Hematopoietic multipotent progenitor cell treated with erythropoietin and hydrocortisone succinate and interleukin-3 and kit ligand, for 17 days (in vitro differentiated cells): ENCODE measurements around the gene CLIC1.

Experiments
- DNase-seq: peaks from one replicate; pipeline ENCODE4 v3.0.0-alpha.2; 2015; ENCODE audit warnings: low spot score

The CLIC1 gene

DNA sequence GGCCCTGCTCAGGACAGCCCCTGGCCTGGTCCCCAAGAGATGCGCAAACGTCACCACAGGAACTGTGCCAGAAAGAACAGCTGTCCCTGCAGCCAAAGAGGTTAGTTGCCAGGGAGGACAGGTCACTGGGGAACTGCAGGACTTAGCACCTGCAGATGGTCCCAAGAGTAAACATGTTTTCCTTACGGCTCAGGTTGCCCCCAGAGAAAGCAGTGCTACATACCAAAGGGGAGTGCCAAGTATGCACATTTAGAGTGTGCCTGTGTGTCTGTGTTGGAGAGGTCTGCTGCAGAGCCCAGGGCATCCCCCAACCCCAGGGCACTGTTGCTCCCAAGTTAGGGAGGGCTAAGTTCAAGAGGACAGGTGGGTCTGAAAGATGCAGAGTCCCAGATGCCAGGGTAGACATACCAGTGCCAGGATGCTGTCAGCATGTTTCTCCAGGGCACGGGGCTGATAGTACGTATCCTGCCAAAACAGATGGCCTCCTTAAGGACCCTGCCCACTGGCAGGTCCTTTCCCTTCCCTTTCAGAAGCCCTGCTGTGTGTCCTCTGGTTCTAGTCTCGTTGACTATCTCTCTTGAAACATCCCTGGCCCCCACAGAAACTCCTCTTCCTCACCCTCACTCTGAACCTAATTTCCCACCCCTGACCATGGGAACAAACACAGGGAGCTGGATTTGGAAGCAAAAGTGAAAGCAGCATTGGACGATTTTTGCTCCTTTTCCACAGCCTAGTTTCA, 34.5 kb downstream of the CLIC1 start:
- peak; percentile 73 for DNase-seq

DNA sequence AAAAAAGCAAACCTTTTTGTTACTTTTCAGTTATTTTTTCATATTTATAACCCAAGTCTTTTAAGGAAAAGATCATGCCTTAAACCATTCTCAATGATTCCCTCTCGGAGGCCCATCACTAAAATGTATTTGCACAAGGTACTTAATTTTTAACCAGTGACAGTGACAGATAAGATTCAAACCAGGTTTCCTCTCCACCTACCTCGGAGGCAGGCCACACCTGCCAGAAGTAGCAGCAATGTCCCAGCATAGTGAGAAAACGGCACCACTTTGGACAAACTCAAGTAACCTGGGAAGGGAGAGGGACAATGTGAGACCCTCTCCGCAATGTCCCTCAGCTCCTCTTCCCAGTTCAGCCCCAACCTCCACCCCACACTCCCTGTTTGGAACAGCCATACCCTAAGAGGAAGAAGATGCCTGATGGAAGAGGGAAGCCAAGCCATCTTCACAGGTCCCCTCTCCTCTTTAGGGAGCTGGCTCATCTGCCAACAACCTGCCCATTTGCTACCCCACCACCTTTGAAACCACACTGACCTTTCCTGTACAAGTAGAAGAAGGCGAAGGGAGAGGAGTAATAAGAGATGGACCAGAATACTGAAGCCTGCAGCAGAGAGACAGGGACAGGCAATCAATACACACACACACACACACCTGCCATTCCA, 35.5 kb downstream of the CLIC1 start:
- no peak for DNase-seq

DNA sequence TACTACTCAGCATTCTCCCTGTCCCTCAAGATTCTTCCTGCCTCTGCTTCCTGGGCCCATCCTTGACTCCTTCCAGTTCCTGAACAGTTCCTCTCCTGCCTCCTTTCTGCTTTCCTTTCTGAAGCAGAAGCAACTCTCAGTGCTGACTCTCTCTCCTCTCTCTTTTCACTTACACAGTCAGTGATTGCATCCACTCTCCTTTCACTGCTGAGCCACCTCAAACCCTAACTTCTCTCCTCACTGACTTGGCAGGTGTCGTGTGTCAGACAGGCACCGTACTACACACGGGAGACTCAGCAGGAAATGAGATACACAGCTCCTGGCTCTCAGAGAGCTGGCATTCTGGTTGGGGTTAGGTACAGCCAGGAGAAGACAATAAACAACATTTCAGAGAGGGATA, 38.8 kb downstream of the CLIC1 start:
- no peak for DNase-seq

DNA sequence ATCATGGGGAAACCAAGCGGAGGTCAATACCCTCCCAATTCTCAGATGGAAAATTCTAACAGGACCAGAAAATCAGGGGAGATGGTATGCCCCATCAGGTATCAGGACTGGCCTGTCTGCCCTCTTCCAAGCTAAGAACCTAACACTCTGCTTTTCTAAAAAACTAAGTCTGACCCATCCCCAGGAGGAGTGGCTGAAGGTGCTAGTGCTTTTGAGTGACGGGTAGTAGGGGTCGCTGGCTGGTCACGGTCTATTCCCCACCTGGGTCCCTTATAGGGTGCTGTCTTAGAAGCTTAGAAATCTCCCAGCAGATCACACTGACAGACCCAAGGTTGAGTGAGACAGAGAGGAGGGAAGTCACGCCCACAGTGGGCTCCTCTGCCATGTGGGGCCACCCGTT, 42.8 kb downstream of the CLIC1 start:
- DNase-seq: no peak

DNA sequence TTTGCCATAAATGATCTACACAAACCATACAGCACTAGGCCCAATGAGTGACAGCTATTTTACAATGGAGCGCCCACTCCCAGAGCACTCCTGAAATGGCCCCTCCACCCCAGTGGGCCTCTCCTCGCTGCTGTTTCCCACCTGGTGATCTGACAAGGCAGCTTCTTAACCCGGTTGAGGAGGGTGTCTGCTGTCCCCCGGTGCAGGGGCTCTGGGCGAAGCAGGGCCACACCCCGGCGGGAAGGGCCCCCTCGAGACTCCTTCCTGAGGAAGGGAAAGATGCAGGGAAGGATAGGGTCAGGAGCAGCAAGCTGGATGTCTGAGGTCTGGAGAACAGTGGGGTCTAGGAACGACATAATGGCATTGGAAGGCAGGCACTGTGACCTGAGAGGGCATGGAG, 43.4 kb downstream of the CLIC1 start:
- DNase-seq: no peak

DNA sequence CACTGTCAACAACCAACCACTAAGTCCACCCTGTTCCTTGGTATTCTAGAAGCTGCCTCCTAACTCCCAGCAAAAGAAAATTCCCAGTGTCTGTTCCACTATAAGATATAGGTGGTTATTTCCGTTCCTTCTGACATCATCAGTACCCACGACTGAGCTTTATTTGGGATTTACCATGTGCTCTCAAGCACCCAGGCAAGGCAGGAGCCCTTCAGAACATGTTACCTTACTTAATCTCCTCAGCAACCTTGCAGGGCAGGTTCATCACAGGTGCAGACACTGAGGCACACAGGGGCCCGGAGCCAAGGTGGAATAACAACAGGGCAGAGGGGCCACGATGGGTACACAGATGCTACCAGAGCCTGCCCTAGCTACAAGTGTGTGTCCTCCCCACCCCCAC, 44.0 kb downstream of the CLIC1 start:
- DNase-seq: no peak

DNA sequence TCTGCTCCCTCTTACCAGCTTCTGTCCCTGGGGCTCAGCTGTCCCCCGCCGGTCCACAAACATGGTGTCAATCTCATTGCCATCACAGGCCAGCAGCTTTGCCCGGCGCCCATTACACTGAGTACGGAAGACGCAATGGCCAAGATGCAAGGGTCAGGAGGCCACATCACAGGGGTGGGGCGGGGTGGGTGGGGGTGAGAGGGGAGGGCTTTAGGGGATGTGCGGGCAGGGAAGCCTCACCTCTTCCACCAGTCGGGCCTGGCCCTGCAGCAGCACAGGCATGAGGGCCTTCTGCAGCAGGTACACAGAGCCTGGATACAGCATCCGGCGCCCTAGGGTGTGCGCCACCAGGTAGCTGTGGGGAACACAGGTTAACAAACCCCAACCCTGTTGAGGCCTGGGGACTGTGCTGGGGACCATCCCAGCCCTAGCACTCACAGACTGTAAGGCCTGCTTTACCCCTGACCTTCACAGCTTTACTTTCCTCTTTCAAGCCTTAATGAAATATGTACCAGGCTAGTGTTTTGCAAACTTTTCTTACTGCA, 44.7 kb downstream of the CLIC1 start:
- no peak for DNase-seq

DNA sequence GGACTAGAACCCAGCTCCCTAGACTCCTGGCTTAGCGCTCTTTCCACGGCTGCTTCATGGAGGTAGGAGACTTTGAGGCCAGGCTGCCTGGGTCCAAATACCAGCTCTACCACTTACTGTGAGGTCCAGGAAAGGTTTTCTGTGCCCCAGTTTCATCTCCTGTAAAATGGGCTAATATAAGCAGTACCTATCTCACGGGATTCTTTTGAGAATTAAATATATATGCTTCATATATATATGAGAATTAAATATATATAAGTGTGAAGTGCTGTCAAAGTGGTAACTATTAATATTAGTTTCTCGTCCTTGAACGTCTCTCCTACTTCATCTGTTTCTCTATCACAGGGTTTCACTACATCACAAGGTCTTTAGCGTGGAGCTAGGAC, 45.3 kb downstream of the CLIC1 start:
- no peak for DNase-seq

DNA sequence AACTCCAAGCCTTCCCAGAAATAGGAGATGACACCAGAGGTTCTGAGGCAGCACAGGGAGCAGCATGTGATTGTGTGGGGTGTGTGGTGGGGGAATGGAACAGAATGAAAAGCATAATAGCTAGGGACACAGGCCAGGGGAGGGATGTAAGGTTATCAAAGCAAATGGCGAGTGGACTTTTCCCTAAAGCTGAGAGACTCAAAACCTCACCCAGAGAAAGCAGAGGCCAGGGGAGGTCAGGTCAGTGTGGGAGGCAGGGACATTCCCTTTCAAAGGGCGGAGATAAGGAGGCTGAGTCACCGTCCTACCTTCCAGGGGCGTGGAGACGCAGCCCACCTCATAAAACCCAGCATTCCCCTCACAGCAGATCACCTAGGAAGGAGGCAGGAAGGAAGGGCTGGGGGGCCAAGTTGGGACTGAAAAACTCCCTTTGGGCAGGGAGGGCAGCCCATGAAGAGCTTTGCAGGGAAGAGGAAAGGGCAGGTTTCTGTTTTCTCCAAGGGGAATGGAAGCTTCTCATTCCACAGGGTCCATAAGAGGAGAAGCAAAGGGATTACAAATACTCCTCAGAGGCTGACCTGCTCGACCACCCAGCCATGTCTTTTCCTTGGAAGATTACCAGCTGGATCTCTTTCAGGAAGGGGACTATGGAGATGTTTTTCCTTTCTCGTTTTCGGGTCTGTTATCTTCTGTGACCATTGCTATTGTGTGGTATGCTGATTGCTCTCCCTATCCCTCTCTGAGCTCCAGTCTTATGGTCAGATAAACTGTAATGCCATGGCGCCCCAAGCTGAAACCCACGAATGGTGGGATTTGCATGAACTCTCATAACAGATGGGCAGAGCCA, 45.9 kb downstream of the CLIC1 start:
- DNase-seq: peak; percentile 27

DNA sequence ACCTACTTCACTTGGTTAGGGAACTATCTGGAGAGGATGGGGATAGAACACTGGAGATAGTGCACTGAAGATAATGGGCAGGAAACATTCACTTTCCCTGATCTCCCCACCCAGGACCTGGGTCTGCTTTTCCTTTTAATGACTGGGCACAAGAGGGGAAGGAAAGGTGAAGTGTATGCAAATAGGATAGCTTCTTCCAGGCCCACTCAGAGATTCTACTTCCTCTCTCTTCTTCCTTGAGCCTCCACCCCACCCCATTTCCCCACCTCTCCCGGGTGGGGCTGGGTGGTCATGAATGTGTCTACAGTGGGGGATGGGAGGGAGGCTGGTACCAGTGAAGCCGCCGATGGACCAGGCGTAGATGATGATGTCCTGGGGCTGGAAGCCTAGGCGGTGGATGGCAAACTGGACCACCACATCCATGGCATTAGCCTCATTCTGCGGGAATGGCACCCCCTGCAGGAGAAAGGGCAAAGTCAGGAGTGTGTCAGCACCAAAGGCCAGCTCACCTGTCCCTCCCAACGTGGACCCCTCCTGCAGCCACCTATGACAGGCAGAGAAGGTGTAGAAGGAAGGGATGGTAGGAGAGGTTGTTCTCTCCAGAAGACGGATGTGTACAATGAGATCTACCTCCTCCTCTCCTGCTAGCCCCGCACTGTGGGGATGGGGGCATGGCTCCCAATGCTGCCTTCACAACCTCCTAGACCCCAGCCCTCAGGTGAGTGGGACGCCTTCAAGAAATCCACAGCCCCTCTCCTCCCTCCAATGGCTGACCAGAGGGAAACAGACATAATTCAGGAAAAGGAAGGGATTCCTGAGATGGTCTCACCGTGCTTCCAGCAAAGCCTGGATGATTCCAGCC, 46.9 kb downstream of the CLIC1 start:
- DNase-seq: peak; percentile 23

DNA sequence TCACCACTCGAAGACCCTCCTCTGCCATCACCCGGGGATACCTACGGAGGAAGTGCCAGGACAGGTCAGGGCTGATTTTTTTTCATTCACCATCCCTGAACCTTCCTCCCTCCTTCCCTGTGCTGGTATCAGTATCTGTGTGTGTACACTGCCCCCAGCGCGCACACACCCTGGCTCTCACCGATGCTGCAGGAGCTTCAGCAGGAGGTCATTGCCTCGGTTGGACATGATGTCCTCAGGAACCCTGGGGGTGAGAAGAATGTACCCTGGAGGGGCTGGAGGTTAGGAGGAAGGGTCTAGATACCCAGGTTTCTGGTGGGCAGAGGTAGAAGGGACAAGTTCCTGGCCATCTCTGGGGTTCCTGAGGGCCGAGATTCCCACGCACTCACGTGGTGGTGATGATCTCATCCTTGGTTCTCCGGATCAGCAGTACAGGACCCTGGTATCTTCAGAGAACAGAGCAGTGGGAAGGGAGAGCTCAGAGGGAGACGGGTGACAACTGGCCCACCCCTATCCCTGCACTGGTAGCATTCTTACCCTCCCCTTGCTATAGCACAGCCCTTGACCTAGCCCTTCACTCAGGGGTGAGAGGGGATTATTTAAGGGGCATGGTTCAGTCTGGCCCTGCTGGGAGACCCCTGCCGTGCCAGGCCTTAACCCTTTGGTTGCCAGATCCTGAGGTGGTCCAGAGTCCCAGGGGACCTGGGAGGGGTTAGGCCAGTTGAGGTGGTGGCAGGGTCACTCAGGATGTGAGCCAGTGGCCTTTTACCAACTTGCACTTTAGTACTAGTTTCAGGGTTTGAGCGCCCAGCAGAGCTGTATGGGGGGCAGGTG, 48.3 kb downstream of the CLIC1 start:
- DNase-seq: no peak

DNA sequence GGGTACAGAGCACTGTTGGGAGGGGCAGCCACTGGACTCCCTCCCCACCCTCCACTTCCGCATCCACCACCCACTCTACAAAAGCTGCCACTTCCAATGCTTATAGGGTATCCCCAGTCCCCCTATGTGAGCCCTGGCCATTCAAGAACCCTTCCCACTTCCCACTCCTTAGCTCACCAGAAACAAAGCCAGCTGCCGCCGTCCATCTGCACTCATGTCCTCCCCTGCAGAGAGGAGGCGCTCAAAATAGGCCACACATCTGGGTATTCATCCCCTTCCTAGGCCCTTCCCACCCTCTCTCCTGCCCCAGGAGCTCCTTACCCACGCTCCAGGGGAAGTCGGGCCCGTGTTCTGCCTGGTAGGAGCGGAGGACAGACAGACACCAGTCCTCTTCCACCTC, 49.0 kb downstream of the CLIC1 start:
- DNase-seq: no peak

DNA sequence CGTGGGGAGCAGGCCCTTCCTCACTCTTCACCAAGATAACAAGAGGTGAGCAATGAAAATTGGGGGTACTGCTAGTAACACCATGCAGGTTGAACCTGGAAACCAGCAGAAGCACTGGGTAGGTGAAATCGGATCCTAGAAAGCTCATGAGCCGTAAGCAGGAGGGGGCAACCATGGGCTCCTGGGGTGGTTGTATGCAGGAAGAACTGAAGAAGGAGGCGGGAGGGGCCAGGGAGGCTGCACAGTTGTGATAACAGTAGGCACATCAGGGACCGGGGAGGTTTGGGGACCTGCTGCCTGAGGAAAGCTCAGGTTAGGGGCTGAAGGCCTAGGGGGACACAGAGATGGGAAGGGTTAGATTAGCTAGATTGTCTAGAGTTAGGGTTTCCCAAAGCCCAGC, 49.8 kb downstream of the CLIC1 start:
- peak; percentile 31 for DNase-seq

DNA sequence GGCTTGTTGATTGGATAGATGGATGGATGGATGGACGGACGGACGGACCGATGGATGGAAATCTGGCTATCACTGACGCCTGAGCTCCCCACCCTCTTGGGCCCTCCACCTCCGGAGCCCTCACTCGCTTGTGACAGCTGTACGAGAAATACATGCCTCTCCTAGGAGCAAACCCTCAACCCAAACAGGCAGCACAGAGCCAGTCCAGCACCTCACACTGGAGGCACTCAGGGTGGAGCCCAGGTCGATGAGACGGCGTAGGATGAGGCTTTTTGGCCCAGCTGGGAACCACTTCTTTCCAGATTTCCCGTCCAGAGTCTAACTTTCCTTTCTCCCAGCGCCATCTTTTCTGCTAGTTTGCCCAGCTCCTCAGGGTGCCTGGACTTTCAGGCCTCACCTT, 52.7 kb downstream of the CLIC1 start:
- DNase-seq: no peak

DNA sequence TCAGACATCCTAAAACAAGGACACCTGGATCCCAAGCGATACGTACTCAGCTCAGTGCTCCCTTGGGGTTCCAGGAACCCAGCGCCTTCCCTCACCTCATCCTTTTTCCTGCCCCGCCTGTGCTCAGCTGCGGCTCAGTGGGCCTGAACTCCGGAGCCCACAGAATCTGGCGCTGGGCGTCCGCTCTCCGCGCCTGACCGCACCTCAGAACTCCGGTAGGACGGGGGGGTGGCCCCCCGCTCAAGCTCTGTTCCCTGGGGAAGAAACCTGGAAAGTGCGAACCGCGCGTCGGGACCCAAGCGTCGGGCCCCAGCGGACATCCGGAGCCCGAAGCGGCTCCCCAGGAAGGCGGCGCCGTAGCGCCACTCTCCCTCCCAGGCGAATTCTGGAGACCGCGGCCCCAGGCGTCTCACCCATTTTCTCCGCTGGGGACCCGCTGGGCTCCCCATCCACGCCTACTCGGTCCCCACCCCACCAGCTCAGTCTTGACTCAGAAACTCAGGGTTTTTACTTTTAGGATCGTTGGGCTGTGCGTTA, 55.1 kb downstream of the CLIC1 start:
- DNase-seq: no peak
